GM12878 (cell line): Measurements from ENCODE around the gene RND2. TPM values are rescaled to one million over a fixed set of nuclear protein-coding genes. Genes with fewer than 3 reads are reported as not detected.

Source experiments
- BCL11A ChIP-seq: IDR thresholded peaks from 2 replicates; pipeline ENCODE4 v1.6.1; 2011; ENCODE audit warnings: low read depth, low read length
- BCL3 ChIP-seq: IDR thresholded peaks from 2 replicates; pipeline ENCODE4 v1.6.1; 2011; ENCODE audit warnings: borderline replicate concordance, low read depth, mild to moderate bottlenecking, moderate library complexity, low read length; ENCODE audit not compliant: insufficient read depth, poor library complexity, severe bottlenecking
- BCLAF1 ChIP-seq: fragments of 450-650 bp; IDR thresholded peaks from 2 replicates; pipeline ENCODE4 v1.6.1; 2017; ENCODE audit warnings: antibody characterized with exemption, mild to moderate bottlenecking, moderate library complexity
- CBX5 ChIP-seq: sonication (generic); IDR thresholded peaks from 2 replicates; pipeline ENCODE4 v1.6.1; 2016; ENCODE audit warnings: low read depth, moderate library complexity, mild to moderate bottlenecking, inconsistent platforms
- CHD4 ChIP-seq: fragments of 200-600 bp; sonication (generic); IDR thresholded peaks from 2 replicates; pipeline ENCODE4 v1.6.1; 2016; ENCODE audit warnings: mild to moderate bottlenecking
- E2F8 ChIP-seq: fragments of 450-650 bp; IDR thresholded peaks from 2 replicates; pipeline ENCODE4 v1.6.1; 2018; ENCODE audit warnings: mild to moderate bottlenecking, low read depth, moderate library complexity; ENCODE audit not compliant: partially characterized antibody
- ETV6 ChIP-seq, 2 experiments: fragments of 450-650 bp in 1 of 2; IDR thresholded peaks in 1 of 2; conservative IDR thresholded peaks in 1 of 2; 2 replicates each; pipeline ENCODE4 v1.6.1; 2014; ENCODE audit warnings: antibody characterized with exemption in 1 of 2, borderline replicate concordance in 1 of 2, low read depth in 1 of 2, mild to moderate bottlenecking in 1 of 2, moderate library complexity in 1 of 2
- FOXM1 ChIP-seq: IDR thresholded peaks from 2 replicates; pipeline ENCODE4 v1.6.1; 2012; ENCODE audit warnings: low read depth, mild to moderate bottlenecking, inconsistent platforms, low read length, moderate library complexity
- MYC ChIP-seq: IDR thresholded peaks from 2 replicates; pipeline ENCODE4 v1.6.1; 2011; ENCODE audit warnings: mild to moderate bottlenecking, low read length, moderate library complexity, inconsistent platforms; ENCODE audit not compliant: insufficient read depth, insufficient replicate concordance, insufficient read length, severe bottlenecking
- NFXL1 ChIP-seq: fragments of 450-650 bp; IDR thresholded peaks from 2 replicates; pipeline ENCODE4 v1.6.1; 2017; ENCODE audit warnings: antibody characterized with exemption, mild to moderate bottlenecking, borderline replicate concordance
- NR2C1 ChIP-seq: fragments of 450-650 bp; IDR thresholded peaks from 2 replicates; pipeline ENCODE4 v1.6.1; 2017; ENCODE audit warnings: antibody characterized with exemption, mild to moderate bottlenecking, moderate library complexity
- PAX8 ChIP-seq: fragments of 450-650 bp; IDR thresholded peaks from 2 replicates; pipeline ENCODE4 v1.6.1; 2017; ENCODE audit warnings: mild to moderate bottlenecking, moderate library complexity
- POLR2A ChIP-seq: IDR thresholded peaks from 2 replicates; pipeline ENCODE4 v1.6.1; 2011; ENCODE audit warnings: low read depth, mild to moderate bottlenecking, low read length
- RCOR1 ChIP-seq: conservative IDR thresholded peaks from 2 replicates; pipeline ENCODE4 v1.6.1; 2012; ENCODE audit warnings: low read depth, low read length, improper control_type of control experiment
- SMAD1 ChIP-seq: fragments of 450-650 bp; IDR thresholded peaks from 2 replicates; pipeline ENCODE4 v1.6.1; 2018; ENCODE audit warnings: mild to moderate bottlenecking, low read depth; ENCODE audit not compliant: partially characterized antibody
- SMAD5 ChIP-seq: IDR thresholded peaks from 2 replicates; pipeline ENCODE4 v1.6.1; 2016; ENCODE audit warnings: antibody characterized with exemption, low read depth
- TCF3 ChIP-seq: IDR thresholded peaks from 2 replicates; pipeline ENCODE4 v1.6.1; 2012; ENCODE audit warnings: low read depth, mild to moderate bottlenecking, low read length, borderline replicate concordance; ENCODE audit not compliant: insufficient read depth
- ZBTB33 ChIP-seq: fragments of 450-650 bp; IDR thresholded peaks from 2 replicates; pipeline ENCODE4 v1.6.1; 2017; ENCODE audit warnings: mild to moderate bottlenecking
- ZNF622 ChIP-seq: fragments of 450-650 bp; IDR thresholded peaks from 2 replicates; pipeline ENCODE4 v1.6.1; 2017; ENCODE audit warnings: mild to moderate bottlenecking, inconsistent platforms
- polyA plus RNA-seq, 11 experiments: library from polyadenylated mRNA; depleted of rRNA in 4 of 11; unstranded in 6 of 11; stranded (reverse) in 5 of 11; fragments of >200 nt; fragmentation: Nextera tagmentation in 4 of 11; fragmentation: Illumina TruSeq in 1 of 11; extraction: Ambion mirVana in 4 of 11; extraction: Trizol in 1 of 11; gene quantifications; 1 replicate in 1 of 11; 2 replicates in 10 of 11; pipeline versions ENCODE4 v1.2.1 to v1.2.3, GENCODE V29; 2011 to 2016; ENCODE audit warnings: inconsistent platforms in 2 of 11, missing spikeins in 2 of 11, low read depth in 1 of 11
- total RNA-seq, 4 experiments: library from RNA; depleted of rRNA in 3 of 4; stranded (reverse); fragments of >200 nt in 3 of 4; fragmentation: Illumina TruSeq in 1 of 4; extraction: Trizol in 1 of 4; gene quantifications; 2 replicates each; pipeline versions ENCODE4 v1.2.1 to v1.2.3, GENCODE V29; 2013 to 2021

RND2 gene
- total and polyA plus RNA-seq, 10 of the 15 experiments (the other 5 are each of a cell fraction or from before 2014, with no cell fraction given), result 0.01 to 0.05 (median 0.03) TPM; not detected in 6

DNA sequence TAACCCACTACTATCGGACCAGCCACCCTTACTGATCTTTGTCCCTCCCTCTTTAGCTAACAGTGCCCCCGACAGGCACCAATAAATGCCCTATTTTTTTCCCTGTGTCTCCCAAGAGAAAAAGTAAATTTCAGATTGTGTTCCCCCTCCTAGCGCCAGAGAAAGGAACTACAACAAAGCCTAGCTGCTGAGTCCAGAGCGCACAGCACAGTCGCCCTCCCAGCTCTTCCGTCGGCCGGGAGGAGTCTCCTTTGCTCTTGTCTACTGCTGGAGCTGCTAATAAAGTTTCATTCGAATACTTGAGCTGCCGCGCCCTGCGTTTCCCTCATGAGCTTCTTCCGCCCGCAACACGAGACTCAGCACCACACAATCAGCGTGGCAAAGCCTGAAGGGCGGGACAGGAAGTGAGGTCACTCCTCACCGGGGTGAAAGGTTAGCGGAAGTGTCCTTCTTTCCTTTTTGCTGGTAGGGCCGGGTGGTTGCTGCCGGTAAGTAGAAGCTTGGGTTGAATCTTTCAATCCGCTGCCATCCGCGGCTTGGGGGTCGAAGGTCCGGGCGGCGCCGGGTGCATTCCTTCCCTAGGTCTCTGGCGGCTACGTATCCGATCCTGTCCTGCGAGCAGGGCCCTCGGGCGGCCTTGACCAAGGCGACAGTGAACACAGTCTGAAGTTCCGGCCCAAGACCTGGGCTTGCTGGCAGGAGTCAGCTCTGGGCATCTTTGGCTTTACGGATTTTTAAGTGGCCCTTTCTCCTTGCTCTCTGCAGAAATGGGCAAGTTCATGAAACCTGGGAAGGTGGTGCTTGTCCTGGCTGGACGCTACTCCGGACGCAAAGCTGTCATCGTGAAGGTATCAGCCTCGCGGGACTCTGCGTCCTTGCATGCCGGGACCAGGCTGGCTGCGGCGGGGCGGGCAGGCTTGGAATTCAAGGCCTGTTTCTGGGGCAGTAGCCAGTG is 26.8 kb upstream of the RND2 start, which contains the start of gene RPL27 (continued):
- TF ChIP-seq E2F8, result peak; percentile 94
- TF ChIP-seq TCF3, result no peak
- peak; percentile 94 for TF ChIP-seq MYC
- TF ChIP-seq ETV6 (conservative IDR thresholded peaks at IDR 0.05 in 1 of 2, IDR thresholded peaks at IDR 0.05 in 1 of 2; ENCODE audit: borderline replicate concordance in 1 of 2, low read depth in 1 of 2), result peak in 1 of 2 experiments; percentile 67; a peak in 1 of 4 replicates
- no peak for TF ChIP-seq BCL11A
- no peak for TF ChIP-seq ZBTB33
- no peak for TF ChIP-seq NFXL1
- TF ChIP-seq BCL3, result peak; percentile 31
- TF ChIP-seq ZNF622, result no peak
- peak; percentile 63; the same call in 1 of the 2 replicates for TF ChIP-seq FOXM1
- peak; percentile 95 for TF ChIP-seq POLR2A
- TF ChIP-seq CBX5, result peak; percentile 93; the same call in 1 of the 2 replicates
- peak; percentile 99 for TF ChIP-seq NR2C1
- no peak for TF ChIP-seq PAX8
- TF ChIP-seq SMAD5, result peak; percentile 89; the same call in 1 of the 2 replicates
- no peak for TF ChIP-seq CHD4
- no peak for TF ChIP-seq BCLAF1
- TF ChIP-seq SMAD1, result peak; percentile 70
- TF ChIP-seq RCOR1, result peak; percentile 84; the same call in 1 of the 2 replicates
